AG09319 (cell line): Measurements from ENCODE around the gene NES.

Experiments
- DNase-seq: peaks from one replicate; pipeline ENCODE4 v3.0.0-alpha.2; 2010; ENCODE audit warnings: low read depth; ENCODE audit errors: extremely low read depth
- TF ChIP-seq, protein P1 (sequence below): IDR thresholded peaks from 2 replicates; pipeline ENCODE4 v1.5.1; 2011; ENCODE audit warnings: low read depth, mild to moderate bottlenecking, inconsistent platforms, low read length, moderate library complexity

The NES gene

DNA sequence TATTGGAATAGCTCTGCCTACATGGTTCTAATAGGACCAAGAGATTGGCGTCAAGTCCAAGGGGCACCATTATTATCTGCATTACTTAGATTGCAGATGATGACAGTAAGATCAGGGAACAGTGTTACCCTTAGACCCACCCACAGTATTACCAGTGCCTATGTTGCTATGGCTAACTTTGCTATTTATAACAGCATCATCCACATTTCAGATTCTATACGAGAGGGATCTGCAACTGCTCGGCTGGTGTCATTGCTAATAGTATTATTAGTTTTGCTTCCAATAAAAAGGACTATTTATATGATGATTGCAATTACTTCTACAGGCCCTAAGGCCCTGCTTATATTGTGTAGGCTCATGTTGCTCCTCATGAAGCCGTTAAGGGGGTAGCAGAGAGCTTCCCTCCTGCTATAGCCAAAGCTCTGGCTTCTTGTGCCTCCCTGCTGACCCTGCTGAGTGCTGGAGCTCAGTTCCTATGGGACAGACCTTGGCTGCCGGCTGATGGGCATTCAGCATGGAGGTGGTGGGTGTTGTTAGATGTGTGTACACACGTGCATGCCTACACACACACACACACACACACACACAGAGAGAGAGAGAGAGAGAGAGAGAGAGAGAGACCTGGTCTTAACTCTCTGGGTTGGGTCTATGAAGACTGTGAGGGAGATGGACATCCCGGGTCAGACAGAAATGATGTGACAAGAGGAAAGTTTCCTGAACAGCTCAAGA, 34.0 kb downstream of the NES start:
- TF ChIP-seq, protein P1, sequence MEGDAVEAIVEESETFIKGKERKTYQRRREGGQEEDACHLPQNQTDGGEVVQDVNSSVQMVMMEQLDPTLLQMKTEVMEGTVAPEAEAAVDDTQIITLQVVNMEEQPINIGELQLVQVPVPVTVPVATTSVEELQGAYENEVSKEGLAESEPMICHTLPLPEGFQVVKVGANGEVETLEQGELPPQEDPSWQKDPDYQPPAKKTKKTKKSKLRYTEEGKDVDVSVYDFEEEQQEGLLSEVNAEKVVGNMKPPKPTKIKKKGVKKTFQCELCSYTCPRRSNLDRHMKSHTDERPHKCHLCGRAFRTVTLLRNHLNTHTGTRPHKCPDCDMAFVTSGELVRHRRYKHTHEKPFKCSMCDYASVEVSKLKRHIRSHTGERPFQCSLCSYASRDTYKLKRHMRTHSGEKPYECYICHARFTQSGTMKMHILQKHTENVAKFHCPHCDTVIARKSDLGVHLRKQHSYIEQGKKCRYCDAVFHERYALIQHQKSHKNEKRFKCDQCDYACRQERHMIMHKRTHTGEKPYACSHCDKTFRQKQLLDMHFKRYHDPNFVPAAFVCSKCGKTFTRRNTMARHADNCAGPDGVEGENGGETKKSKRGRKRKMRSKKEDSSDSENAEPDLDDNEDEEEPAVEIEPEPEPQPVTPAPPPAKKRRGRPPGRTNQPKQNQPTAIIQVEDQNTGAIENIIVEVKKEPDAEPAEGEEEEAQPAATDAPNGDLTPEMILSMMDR, result no peak
- no peak for DNase-seq

DNA sequence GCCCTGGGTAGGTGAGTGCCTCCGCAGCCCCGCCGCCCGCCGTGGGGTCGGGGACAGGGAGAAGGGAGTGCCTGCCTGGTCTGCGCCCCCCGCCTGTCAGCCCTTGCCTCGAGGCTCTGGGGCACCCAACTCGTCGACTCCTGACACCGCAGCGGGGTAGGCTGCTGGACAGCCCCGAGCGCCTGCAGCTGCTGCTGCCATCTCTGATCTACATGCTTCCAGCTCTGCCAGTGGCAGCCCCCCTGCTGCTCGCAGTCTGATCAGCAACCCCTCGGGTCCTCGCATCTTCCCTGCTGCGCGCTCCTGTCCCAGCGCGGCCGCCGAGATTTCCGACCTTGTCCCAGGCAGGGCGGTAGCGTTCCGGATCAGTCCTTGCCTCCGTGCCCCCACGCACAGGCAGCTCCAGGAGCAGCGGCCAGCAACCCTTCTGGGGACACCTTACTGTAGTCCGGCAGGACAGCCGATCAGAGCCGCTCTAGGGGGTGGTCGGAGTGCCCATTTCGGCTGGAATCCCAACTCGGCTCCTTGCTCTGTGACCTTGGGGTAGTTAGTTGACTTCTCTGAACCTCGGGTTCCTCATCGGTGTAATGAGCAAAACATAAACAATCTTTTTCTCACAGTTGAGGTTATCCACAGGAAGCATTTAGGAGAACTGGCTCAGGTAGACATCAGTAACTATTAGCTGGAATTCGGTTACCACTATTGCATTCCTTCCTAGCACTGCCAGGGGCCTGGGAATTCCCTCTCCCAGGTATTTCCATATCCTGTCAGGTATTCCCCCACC, 34.8 kb downstream of the NES start:
- no peak for DNase-seq
- TF ChIP-seq, protein P1, result no peak

- TF ChIP-seq, protein P1, result no peak
- no peak for DNase-seq
Measured at GRCh38 chr1:156641761-156642264, 35.4 kb downstream of the NES start, which contains the start of gene BCAN. BCAN (plus strand) TSS chr1:156642117; CDS start chr1:156646055, 3,938 bp downstream.

- DNase-seq, result no peak
- TF ChIP-seq, protein P1, result no peak
Measured at GRCh38 chr1:156640842-156641706, 36.1 kb downstream of the NES start.

GRCh38 chr1:156639601-156640101, 37.6 kb downstream of the NES start:
- TF ChIP-seq, protein P1, result no peak
- DNase-seq, result no peak

DNA sequence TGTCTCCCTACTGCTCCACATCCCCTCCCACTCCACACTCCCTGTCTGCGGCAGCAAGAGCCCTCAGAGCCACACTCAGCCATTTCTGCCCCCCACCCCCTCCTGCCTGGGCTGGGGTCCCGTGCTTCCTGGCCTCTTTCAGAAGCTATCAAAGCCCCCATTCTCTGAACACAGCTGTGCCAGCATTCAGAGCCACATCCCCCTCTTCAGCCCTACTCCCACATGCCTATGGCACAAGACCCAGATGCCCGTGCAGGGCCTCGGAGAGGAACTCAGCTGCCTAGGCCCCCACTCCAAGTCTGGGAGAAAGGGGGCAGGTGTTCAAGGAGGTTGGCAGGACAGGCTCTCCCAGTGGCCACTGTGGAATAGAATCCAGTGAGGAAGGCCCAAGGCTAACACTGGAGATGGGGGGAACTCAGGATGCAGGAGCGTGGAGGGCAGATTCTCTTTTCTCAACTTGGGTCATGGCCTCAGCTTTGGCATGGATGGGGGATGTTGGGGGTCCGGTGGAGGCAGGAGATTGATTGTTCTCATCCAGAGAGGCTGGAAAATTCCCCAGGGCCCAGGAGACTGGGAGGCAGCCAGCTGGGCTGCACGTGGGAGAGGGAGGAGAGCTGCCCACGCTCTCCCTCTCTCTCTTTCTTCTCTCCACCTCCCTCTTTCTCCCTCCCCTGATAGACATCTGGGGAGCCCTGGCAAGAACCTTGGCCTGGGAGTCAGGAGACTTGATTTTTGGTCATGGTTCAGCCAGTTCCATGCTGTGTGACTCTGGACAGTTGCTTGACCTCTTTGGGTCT, 38.8 kb downstream of the NES start:
- no peak for DNase-seq
- TF ChIP-seq, protein P1, result no peak
